LNCAP (cell line): ENCODE data around the gene FRMD4A.

Source experiments
- TF ChIP-seq, protein P1 (sequence below): fragments of 450-650 bp; IDR thresholded peaks from 2 replicates; pipeline ENCODE4 v1.5.1; 2017; ENCODE audit warnings: mild to moderate bottlenecking

FRMD4A gene

GRCh38 chr10:13984647-13985155, 346.0 kb downstream of the FRMD4A start:
- TF ChIP-seq, protein P1, sequence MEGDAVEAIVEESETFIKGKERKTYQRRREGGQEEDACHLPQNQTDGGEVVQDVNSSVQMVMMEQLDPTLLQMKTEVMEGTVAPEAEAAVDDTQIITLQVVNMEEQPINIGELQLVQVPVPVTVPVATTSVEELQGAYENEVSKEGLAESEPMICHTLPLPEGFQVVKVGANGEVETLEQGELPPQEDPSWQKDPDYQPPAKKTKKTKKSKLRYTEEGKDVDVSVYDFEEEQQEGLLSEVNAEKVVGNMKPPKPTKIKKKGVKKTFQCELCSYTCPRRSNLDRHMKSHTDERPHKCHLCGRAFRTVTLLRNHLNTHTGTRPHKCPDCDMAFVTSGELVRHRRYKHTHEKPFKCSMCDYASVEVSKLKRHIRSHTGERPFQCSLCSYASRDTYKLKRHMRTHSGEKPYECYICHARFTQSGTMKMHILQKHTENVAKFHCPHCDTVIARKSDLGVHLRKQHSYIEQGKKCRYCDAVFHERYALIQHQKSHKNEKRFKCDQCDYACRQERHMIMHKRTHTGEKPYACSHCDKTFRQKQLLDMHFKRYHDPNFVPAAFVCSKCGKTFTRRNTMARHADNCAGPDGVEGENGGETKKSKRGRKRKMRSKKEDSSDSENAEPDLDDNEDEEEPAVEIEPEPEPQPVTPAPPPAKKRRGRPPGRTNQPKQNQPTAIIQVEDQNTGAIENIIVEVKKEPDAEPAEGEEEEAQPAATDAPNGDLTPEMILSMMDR = no peak

GRCh38 chr10:13983035-13983434, 347.7 kb downstream of the FRMD4A start:
- TF ChIP-seq, protein P1 = no peak

DNA sequence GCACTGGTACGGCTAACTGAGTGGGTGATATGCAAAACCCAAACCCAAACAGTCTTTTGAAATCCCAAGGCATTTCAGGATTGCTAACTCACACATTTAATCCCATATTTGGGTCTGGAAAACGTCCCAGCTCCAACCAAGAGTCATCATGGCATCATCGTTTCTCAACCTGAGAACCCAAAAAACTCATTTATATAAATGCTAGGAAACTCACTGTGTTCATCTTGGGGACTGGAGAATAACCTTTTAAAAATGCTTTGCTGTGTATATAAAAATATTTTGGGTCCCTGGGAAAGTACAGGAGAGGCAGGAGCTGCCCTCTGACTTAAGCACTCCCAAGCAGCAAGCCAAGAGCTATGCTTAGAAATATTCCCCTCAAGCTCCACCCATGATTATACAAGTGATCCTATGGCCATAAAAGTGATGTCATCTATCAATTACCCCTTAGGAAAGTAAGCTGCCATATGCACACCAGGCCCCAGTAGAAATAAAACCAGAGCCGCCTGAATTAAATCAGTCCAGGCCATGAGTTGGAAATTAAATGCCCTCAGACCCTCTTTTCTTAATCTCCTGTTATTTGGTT, 352.1 kb downstream of the FRMD4A start:
- TF ChIP-seq, protein P1 = no peak

- TF ChIP-seq, protein P1 = no peak
These were observed 352.7 kb downstream of the FRMD4A start for GRCh38 chr10:13977861-13978532.

- TF ChIP-seq, protein P1 = no peak
These were observed 357.0 kb downstream of the FRMD4A start for GRCh38 chr10:13973742-13974141.

GRCh38 chr10:13972609-13973008, 358.1 kb downstream of the FRMD4A start:
- TF ChIP-seq, protein P1 = no peak

- TF ChIP-seq, protein P1 = no peak
These were observed 358.9 kb downstream of the FRMD4A start for GRCh38 chr10:13971601-13972475.
